Osteoblast (primary cell): ENCODE data around the gene UBE2D3. TPM values are rescaled to one million over a fixed set of nuclear protein-coding genes. Genes with fewer than 3 reads are reported as not detected.

Experiments used
- DNase-seq: peaks from one replicate; pipeline ENCODE4 v3.0.0; 2011; ENCODE audit warnings: low spot score, mixed read lengths; ENCODE audit not compliant: insufficient read length; ENCODE audit errors: missing footprints
- H2AFZ ChIP-seq: 2 replicates; pipeline ENCODE4 v1.6.0; 2011; ENCODE audit warnings: mild to moderate bottlenecking, low read length
- H3K27ac ChIP-seq: 2 replicates; pipeline ENCODE4 v1.5.1; 2011; ENCODE audit warnings: mild to moderate bottlenecking, low read depth, low read length, moderate library complexity
- H3K27me3 ChIP-seq: 2 replicates; pipeline ENCODE4 v1.6.0; 2012; ENCODE audit warnings: mild to moderate bottlenecking, control low read depth, inconsistent platforms, low read length, moderate library complexity; ENCODE audit not compliant: insufficient read depth
- H3K36me3 ChIP-seq: 2 replicates; pipeline ENCODE4 v1.5.1; 2011; ENCODE audit warnings: mild to moderate bottlenecking, low read length, control low read depth, moderate library complexity; ENCODE audit not compliant: insufficient read depth
- H3K4me1 ChIP-seq: 2 replicates; pipeline ENCODE4 v1.5.1; 2011; ENCODE audit warnings: mild to moderate bottlenecking, low read length, control low read depth, moderate library complexity; ENCODE audit not compliant: insufficient read depth
- H3K4me2 ChIP-seq: 2 replicates; pipeline ENCODE4 v1.6.0; 2011; ENCODE audit warnings: mild to moderate bottlenecking, low read length; ENCODE audit not compliant: insufficient read depth
- H3K4me3 ChIP-seq: fragments of 200-600 bp; sonication (generic); 3 replicates; pipeline ENCODE4 v1.5.1; 2012; ENCODE audit warnings: mild to moderate bottlenecking, low read length, inconsistent platforms; ENCODE audit not compliant: insufficient read depth
- H3K79me2 ChIP-seq: 2 replicates; pipeline ENCODE4 v1.6.0; 2012; ENCODE audit warnings: mild to moderate bottlenecking, low read length, control low read depth, inconsistent platforms; ENCODE audit not compliant: insufficient read depth
- H3K9me3 ChIP-seq: 2 replicates; pipeline ENCODE4 v1.5.1; 2011; ENCODE audit warnings: low read depth, low read length, control low read depth
- H4K20me1 ChIP-seq: 2 replicates; pipeline ENCODE4 v1.6.0; 2012; ENCODE audit warnings: mild to moderate bottlenecking, low read length, control low read depth; ENCODE audit not compliant: insufficient read depth
- CTCF ChIP-seq: IDR thresholded peaks from 2 replicates; pipeline ENCODE4 v1.5.1; 2011; ENCODE audit warnings: mild to moderate bottlenecking, low read depth, low read length, moderate library complexity; ENCODE audit errors: extremely low read depth
- total RNA-seq: library from RNA; depleted of rRNA; stranded (reverse); fragments of >200 nt; gene quantifications from 2 replicates; pipeline ENCODE4 v1.2.3, GENCODE V29; 2012

UBE2D3 gene
- total RNA-seq, 1 donor = 426 TPM

- Histone ChIP-seq H3K9me3 (no peaks in the 10 kb centered on the region), H3K79me2 (no peaks in the 10 kb centered on the region), H3K4me2 (no peak overlapping the region), H3K4me3 (no peak overlapping the region), H3K36me3 (no peaks in the 10 kb centered on the region), H2AFZ (no peak overlapping the region), H3K27ac (no peak overlapping the region), H3K27me3 (no peaks in the 10 kb centered on the region), H4K20me1 (no peaks in the 10 kb centered on the region), H3K4me1 (no peaks in the 10 kb centered on the region)
- DNase-seq = no peak
- TF ChIP-seq CTCF = no peak
These were observed 15.9 kb upstream of the UBE2D3 start for GRCh38 chr4:102843273-102843672.

- no peak for DNase-seq
- H3K36me3 ChIP-seq = no peaks in the 10 kb centered on the region
- no peak overlapping the region for H3K4me3 ChIP-seq
- H3K27me3 ChIP-seq = no peaks in the 10 kb centered on the region
- TF ChIP-seq CTCF = no peak
- no peaks in the 10 kb centered on the region for H4K20me1 ChIP-seq
- no peaks in the 10 kb centered on the region for H3K79me2 ChIP-seq
- no peak overlapping the region for H3K27ac ChIP-seq
- H3K4me2 ChIP-seq = no peak overlapping the region
- no peak overlapping the region for H2AFZ ChIP-seq
- H3K9me3 ChIP-seq = no peaks in the 10 kb centered on the region
- no peaks in the 10 kb centered on the region for H3K4me1 ChIP-seq
These were observed 15.0 kb upstream of the UBE2D3 start for GRCh38 chr4:102842367-102842766.

GRCh38 chr4:102836596-102836995, 9.2 kb upstream of the UBE2D3 start:
- no peaks in the 10 kb centered on the region for H3K4me1 ChIP-seq
- H3K4me3 ChIP-seq = no peak overlapping the region
- H3K79me2 ChIP-seq = no peaks in the 10 kb centered on the region
- no peak overlapping the region for H3K27ac ChIP-seq
- no peak overlapping the region for H3K4me2 ChIP-seq
- no peaks in the 10 kb centered on the region for H4K20me1 ChIP-seq
- no peak for TF ChIP-seq CTCF
- H3K9me3 ChIP-seq = no peaks in the 10 kb centered on the region
- H3K36me3 ChIP-seq = no peaks in the 10 kb centered on the region
- no peak for DNase-seq
- H3K27me3 ChIP-seq = no peaks in the 10 kb centered on the region
- H2AFZ ChIP-seq = no peak overlapping the region

- Histone ChIP-seq H2AFZ (no peak overlapping the region), H4K20me1 (no peaks in the 10 kb centered on the region), H3K27ac (no peak overlapping the region), H3K27me3 (no peaks in the 10 kb centered on the region), H3K4me3 (no peak overlapping the region), H3K79me2 (peaks cover 19% of the 10 kb centered on the region), H3K36me3 (no peaks in the 10 kb centered on the region), H3K9me3 (no peaks in the 10 kb centered on the region), H3K4me1 (peaks cover 8% of the 10 kb centered on the region), H3K4me2 (no peak overlapping the region)
- DNase-seq = no peak
- TF ChIP-seq CTCF = no peak
These were observed 5.3 kb upstream of the UBE2D3 start for GRCh38 chr4:102832667-102833066.
